ENCODE data around the gene SSBP2. TPM values are rescaled to one million over a fixed set of nuclear protein-coding genes. Genes with fewer than 3 reads are reported as not detected.

Gene SSBP2
- total RNA-seq, 2 donors from 2014 or later, result 18.1 to 31.4 TPM

- H3K27me3 ChIP-seq, result no peaks in the 10 kb centered on the region
- intact Hi-C loops (cut with DNase I), result no loop called here
- H3K36me3 ChIP-seq (replicated peaks in 1 of 2; ENCODE audit: insufficient read depth in 1 of 2, low read depth in 2 of 2), result no peaks in the 10 kb centered on the region
- no peaks in the 10 kb centered on the region for H3K9me3 ChIP-seq
- H3K4me1 ChIP-seq, result peaks cover 3% of the 10 kb centered on the region
- H3K27ac ChIP-seq, result no peak overlapping the region
- TF ChIP-seq, protein P1, sequence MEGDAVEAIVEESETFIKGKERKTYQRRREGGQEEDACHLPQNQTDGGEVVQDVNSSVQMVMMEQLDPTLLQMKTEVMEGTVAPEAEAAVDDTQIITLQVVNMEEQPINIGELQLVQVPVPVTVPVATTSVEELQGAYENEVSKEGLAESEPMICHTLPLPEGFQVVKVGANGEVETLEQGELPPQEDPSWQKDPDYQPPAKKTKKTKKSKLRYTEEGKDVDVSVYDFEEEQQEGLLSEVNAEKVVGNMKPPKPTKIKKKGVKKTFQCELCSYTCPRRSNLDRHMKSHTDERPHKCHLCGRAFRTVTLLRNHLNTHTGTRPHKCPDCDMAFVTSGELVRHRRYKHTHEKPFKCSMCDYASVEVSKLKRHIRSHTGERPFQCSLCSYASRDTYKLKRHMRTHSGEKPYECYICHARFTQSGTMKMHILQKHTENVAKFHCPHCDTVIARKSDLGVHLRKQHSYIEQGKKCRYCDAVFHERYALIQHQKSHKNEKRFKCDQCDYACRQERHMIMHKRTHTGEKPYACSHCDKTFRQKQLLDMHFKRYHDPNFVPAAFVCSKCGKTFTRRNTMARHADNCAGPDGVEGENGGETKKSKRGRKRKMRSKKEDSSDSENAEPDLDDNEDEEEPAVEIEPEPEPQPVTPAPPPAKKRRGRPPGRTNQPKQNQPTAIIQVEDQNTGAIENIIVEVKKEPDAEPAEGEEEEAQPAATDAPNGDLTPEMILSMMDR (IDR thresholded peaks at IDR 0.05), result no peak
- no peak for TF ChIP-seq POLR2A (IDR thresholded peaks at IDR 0.05)
- no peak overlapping the region for H3K4me3 ChIP-seq
- ATAC-seq (no peak), DNase-seq (no peak)
These were observed 230.1 kb downstream of the SSBP2 start for GRCh38 chr5:81520769-81521168.

DNA sequence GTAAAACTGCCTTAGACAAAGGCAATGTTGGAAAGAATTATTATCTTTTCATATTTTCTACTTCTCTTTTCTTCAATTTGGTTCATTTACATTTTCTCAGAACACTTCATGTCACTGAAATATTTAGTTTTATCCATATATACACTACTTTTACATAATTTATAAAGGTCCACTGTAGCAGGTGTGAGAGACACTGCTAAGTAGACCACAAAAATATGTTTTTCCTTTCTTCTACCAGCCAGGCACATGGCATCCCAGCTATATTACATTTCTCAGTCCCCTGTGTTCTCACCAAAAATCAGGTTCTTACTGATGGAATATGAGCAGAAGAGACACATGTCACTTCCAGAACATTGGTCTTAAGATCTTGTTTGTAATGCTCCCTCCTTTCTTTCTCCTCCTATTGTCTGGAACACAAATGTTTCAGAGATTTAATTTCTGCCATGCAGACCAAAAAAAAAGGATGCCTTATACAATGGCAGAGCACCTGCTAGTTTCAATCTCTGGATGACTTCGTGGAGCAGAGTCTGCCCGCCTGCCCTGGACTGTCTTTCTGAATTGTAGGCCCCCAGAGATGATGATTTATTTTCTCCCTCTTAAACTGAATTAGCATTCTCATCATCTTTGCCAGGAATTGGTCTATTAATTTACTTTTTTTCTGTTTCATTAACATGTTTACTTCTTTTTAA, 231.5 kb downstream of the SSBP2 start:
- peaks cover 3% of the 10 kb centered on the region for H3K4me1 ChIP-seq
- no peaks in the 10 kb centered on the region for H3K9me3 ChIP-seq
- H3K36me3 ChIP-seq (replicated peaks in 1 of 2; ENCODE audit: insufficient read depth in 1 of 2, low read depth in 2 of 2), result no peaks in the 10 kb centered on the region
- no peak overlapping the region for H3K27ac ChIP-seq
- H3K27me3 ChIP-seq, result no peaks in the 10 kb centered on the region
- TF ChIP-seq POLR2A (IDR thresholded peaks at IDR 0.05), result no peak
- TF ChIP-seq, protein P1 (IDR thresholded peaks at IDR 0.05), result no peak
- H3K4me3 ChIP-seq, result no peak overlapping the region
- intact Hi-C loops (cut with DNase I), result no loop called here
- ATAC-seq, result no peak
- DNase-seq, result no peak
- WGBS, 2 donors, result 91 to 96% methylated on average over 2 of the region's 2 CpGs

DNA sequence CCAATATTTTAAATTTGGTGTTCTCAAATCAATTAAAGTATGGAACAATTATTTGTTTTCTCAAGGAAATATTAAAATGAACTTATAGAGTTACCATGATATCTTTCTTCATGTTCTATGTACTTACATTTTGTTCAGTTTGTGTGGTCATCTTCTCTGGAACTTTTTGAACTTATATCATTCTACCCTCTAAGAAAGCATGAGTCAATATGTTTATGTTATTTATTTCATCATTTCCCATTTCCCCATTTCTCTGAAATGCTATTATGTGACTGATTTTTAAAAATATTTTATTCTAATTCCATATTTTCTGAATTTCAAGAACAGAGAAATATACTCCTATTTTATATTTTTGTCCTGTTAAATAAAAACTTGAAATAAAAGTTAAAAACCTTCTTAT, 233.4 kb downstream of the SSBP2 start:
- H3K36me3 ChIP-seq (replicated peaks in 1 of 2; ENCODE audit: insufficient read depth in 1 of 2, low read depth in 2 of 2), result no peaks in the 10 kb centered on the region
- no peak overlapping the region for H3K27ac ChIP-seq
- DNase-seq (no peak), ATAC-seq (no peak)
- intact Hi-C loops (cut with DNase I), result no loop called here
- peaks cover 3% of the 10 kb centered on the region for H3K4me1 ChIP-seq
- no peaks in the 10 kb centered on the region for H3K27me3 ChIP-seq
- H3K4me3 ChIP-seq, result no peak overlapping the region
- H3K9me3 ChIP-seq, result no peaks in the 10 kb centered on the region
- TF ChIP-seq, protein P1 (IDR thresholded peaks at IDR 0.05), result no peak
- no peak for TF ChIP-seq POLR2A (IDR thresholded peaks at IDR 0.05)

- no peak for TF ChIP-seq POLR2A (IDR thresholded peaks at IDR 0.05)
- TF ChIP-seq, protein P1 (IDR thresholded peaks at IDR 0.05), result no peak
- intact Hi-C loops (cut with DNase I), result no loop called here
- ATAC-seq, result no peak
These were observed 234.8 kb downstream of the SSBP2 start for GRCh38 chr5:81516091-81516490.

GRCh38 chr5:81513982-81514381, 236.9 kb downstream of the SSBP2 start:
- DNase-seq (no peak), ATAC-seq (no peak)
- Histone ChIP-seq H3K4me1 (peaks cover 3% of the 10 kb centered on the region), H3K36me3 (replicated peaks in 1 of 2; ENCODE audit: insufficient read depth in 1 of 2, low read depth in 2 of 2) (no peaks in the 10 kb centered on the region), H3K9me3 (no peaks in the 10 kb centered on the region), H3K27ac (no peak overlapping the region), H3K27me3 (no peaks in the 10 kb centered on the region), H3K4me3 (no peak overlapping the region)
- intact Hi-C loops (cut with DNase I), result loop anchor here (5.0 kb wide), 1 partner anchor 233 kb away; no protein-coding TSS in a partner anchor
- TF ChIP-seq POLR2A (IDR thresholded peaks at IDR 0.05), result no peak
- TF ChIP-seq, protein P1 (IDR thresholded peaks at IDR 0.05), result peak in 5 of 7 experiments; percentile 14 to 39 (median 23)

More at GRCh38 chr5:81516091-81516490, 234.8 kb downstream of the SSBP2 start:
- no peaks in the 10 kb centered on the region for H3K27me3 ChIP-seq
- H3K9me3 ChIP-seq, result no peaks in the 10 kb centered on the region
- DNase-seq, result no peak
- H3K4me1 ChIP-seq, result peaks cover 3% of the 10 kb centered on the region
- no peaks in the 10 kb centered on the region for H3K36me3 ChIP-seq (replicated peaks in 1 of 2; ENCODE audit: insufficient read depth in 1 of 2, low read depth in 2 of 2)
- H3K27ac ChIP-seq, result no peak overlapping the region
- no peak overlapping the region for H3K4me3 ChIP-seq
